Left renal cortex interstitium (tissue), 4 donors: Measurements from ENCODE around the gene PPP1R10. TPM values are rescaled to one million over a fixed set of nuclear protein-coding genes. Genes with fewer than 3 reads are reported as not detected.
A peak's percentile ranks its signal among the peaks of the same experiment; 100 is the strongest.

Source experiments
- DNase-seq, 4 donors: peaks; one replicate each; pipeline ENCODE4 v3.0.0-alpha.2; 2013; ENCODE audit warnings: low read depth in 4 of 4, low spot score in 2 of 4, missing footprints in 1 of 4
- polyA plus RNA-seq, 4 donors: library from polyadenylated mRNA; unstranded; fragments of 120-200 nt; gene quantifications; one replicate each; pipeline ENCODE4 v1.2.1, GENCODE V29; 2013; ENCODE audit not compliant: insufficient read length in 4 of 4

PPP1R10 gene
- polyA plus RNA-seq, 4 donors: 48.9 to 65.6 (median 52.5) TPM

- DNase-seq: no peak
Measured at GRCh38 chr6:30562470-30563425, 54.3 kb downstream of the PPP1R10 start.

- no peak for DNase-seq
Measured at GRCh38 chr6:30560930-30561329, 56.1 kb downstream of the PPP1R10 start.

GRCh38 chr6:30557683-30557981 lies 59.4 kb downstream of the PPP1R10 start:
- no peak for DNase-seq

GRCh38 chr6:30556906-30557682 lies 59.9 kb downstream of the PPP1R10 start, which contains the start of gene PRR3:
Gene PRR3, plus strand, starts transcription at chr6:30557295. Its CDS starts 50 bp downstream, at chr6:30557345.
- DNase-seq: peak; percentile 90 to 98 (median 90)

- peak; percentile 85 to 87 (median 86) for DNase-seq
Measured at GRCh38 chr6:30556066-30556905, 60.8 kb downstream of the PPP1R10 start, which contains the start of gene GNL1. Gene GNL1, minus strand, starts transcription at chr6:30556489. Its CDS starts 286 bp downstream, at chr6:30556203.

GRCh38 chr6:30555816-30556065 lies 61.3 kb downstream of the PPP1R10 start:
- DNase-seq: peak in 1 of 4 donors; percentile 58

- no peak for DNase-seq
Measured at GRCh38 chr6:30554962-30555815, 61.9 kb downstream of the PPP1R10 start.

GRCh38 chr6:30554404-30554803 lies 62.6 kb downstream of the PPP1R10 start:
- no peak for DNase-seq

Other genes starting within 250 kb of the PPP1R10 start
- 100 to 1,000 TPM in 3 of 4 donors, 10 to 100 TPM in 1; 94.3 to 137 (median 116) TPM for gene HLA-E, start 127.7 kb downstream of the PPP1R10 start, polyA plus RNA-seq
- gene GNL1, start 60.8 kb downstream of the PPP1R10 start, polyA plus RNA-seq: 100 to 1,000 TPM in 2 of 4 donors, 10 to 100 TPM in 2; 82.4 to 106 (median 101) TPM
- 10 to 100 TPM; 26.7 to 41.2 (median 34.1) TPM for gene PRR3, start 59.9 kb downstream of the PPP1R10 start, polyA plus RNA-seq
- gene ABCF1, start 45.8 kb downstream of the PPP1R10 start, polyA plus RNA-seq: 10 to 100 TPM; 66.8 to 79.0 (median 71.5) TPM
- 10 to 100 TPM; 58.9 to 66.8 (median 62.2) TPM for gene MRPS18B, start 597 bp upstream of the PPP1R10 start, polyA plus RNA-seq
- 10 to 100 TPM; 26.8 to 67.5 (median 48.3) TPM for gene ATAT1, start 9.6 kb upstream of the PPP1R10 start, polyA plus RNA-seq
- gene C6orf136, start 29.9 kb upstream of the PPP1R10 start, polyA plus RNA-seq: 10 to 100 TPM; 18.1 to 28.9 (median 24.8) TPM
- 10 to 100 TPM; 38.7 to 54.4 (median 44.6) TPM for gene DHX16, start 55.8 kb upstream of the PPP1R10 start, polyA plus RNA-seq
- gene PPP1R18, start 69.4 kb upstream of the PPP1R10 start, polyA plus RNA-seq: 10 to 100 TPM; 32.3 to 40.7 (median 37.6) TPM
- gene NRM, start 73.7 kb upstream of the PPP1R10 start, polyA plus RNA-seq: 10 to 100 TPM; 30.0 to 44.4 (median 36.6) TPM
- 10 to 100 TPM; 32.7 to 55.5 (median 43.6) TPM for gene MDC1, start 100.0 kb upstream of the PPP1R10 start, polyA plus RNA-seq
- 1,000 to 10,000 TPM; 1,069 to 1,330 (median 1,244) TPM for gene TUBB, start 103.1 kb upstream of the PPP1R10 start, polyA plus RNA-seq
- 100 to 1,000 TPM; 141 to 148 (median 146) TPM for gene FLOT1, start 125.4 kb upstream of the PPP1R10 start, polyA plus RNA-seq
- 10 to 100 TPM; 19.0 to 29.8 (median 22.9) TPM for gene IER3, start 127.3 kb upstream of the PPP1R10 start, polyA plus RNA-seq